Activated B cell treated with CpG ODN at 0.5 μM for 24 hours (primary cell): ENCODE measurements around the gene GORASP2. TPM values are rescaled to one million over a fixed set of nuclear protein-coding genes. Genes with fewer than 3 reads are reported as not detected.
"Not testable (repeated sequence)": the region's sequence is repeated elsewhere in the genome, so short reads cannot be mapped to it uniquely, and the experiment has no call there.

Experiments
- ATAC-seq: fragments of 200-7000 bp; cut with Tn5 transposase; one replicate; pipeline ENCODE4 v1.10.0; 2021; ENCODE audit warnings: low read depth, mild to moderate bottlenecking, moderate library complexity
- CTCF ChIA-PET: fragments of 350-600 bp; sonication (Branson Sonifier 250); formaldehyde crosslinking; loops from one replicate; lab custom pipeline; 2021; ENCODE audit warnings: antibody characterized with exemption; lab: Charles Lee
- POLR2A ChIA-PET: fragments of 350-600 bp; sonication (Branson Sonifier 250); formaldehyde crosslinking; loops from one replicate; lab custom pipeline; 2021; ENCODE audit warnings: antibody characterized with exemption; lab: Charles Lee
- DNase-seq: peaks from one replicate; pipeline ENCODE4 v3.0.0; 2022
- H3K27ac Mint-ChIP-seq: one replicate; pipeline ENCODE4 v1.8.0; 2020; ENCODE audit warnings: mixed read lengths
- H3K27me3 Mint-ChIP-seq: one replicate; pipeline ENCODE4 v1.8.0; 2021; ENCODE audit warnings: mixed read lengths
- H3K36me3 Mint-ChIP-seq: one replicate; pipeline ENCODE4 v1.8.0; 2021; ENCODE audit warnings: low read depth, mixed read lengths
- H3K4me1 Mint-ChIP-seq: one replicate; pipeline ENCODE4 v1.8.0; 2021; ENCODE audit warnings: mixed read lengths
- H3K4me3 Mint-ChIP-seq: one replicate; pipeline ENCODE4 v1.8.0; 2020; ENCODE audit warnings: mild to moderate bottlenecking, mixed read lengths
- H3K9me3 Mint-ChIP-seq: one replicate; pipeline ENCODE4 v1.8.0; 2020; ENCODE audit warnings: mixed read lengths
- intact Hi-C: fragments of 100-400 bp; cut with micrococcal nuclease; formaldehyde crosslinking; loops from one replicate; pipeline ENCODE4 v1.15.1; 2024
- total RNA-seq: library from RNA; stranded (reverse); gene quantifications from 2 replicates; pipeline ENCODE4 v1.2.3, GENCODE V29; 2022
- TF ChIP-seq, protein P1 (sequence below): fragments of 200-600 bp; IDR thresholded peaks from one replicate; pipeline ENCODE4 v1.8.0; 2022; ENCODE audit warnings: antibody characterized with exemption, mild to moderate bottlenecking

Gene GORASP2
- total RNA-seq, 1 donor from 2014 or later: 60.7 TPM

DNA sequence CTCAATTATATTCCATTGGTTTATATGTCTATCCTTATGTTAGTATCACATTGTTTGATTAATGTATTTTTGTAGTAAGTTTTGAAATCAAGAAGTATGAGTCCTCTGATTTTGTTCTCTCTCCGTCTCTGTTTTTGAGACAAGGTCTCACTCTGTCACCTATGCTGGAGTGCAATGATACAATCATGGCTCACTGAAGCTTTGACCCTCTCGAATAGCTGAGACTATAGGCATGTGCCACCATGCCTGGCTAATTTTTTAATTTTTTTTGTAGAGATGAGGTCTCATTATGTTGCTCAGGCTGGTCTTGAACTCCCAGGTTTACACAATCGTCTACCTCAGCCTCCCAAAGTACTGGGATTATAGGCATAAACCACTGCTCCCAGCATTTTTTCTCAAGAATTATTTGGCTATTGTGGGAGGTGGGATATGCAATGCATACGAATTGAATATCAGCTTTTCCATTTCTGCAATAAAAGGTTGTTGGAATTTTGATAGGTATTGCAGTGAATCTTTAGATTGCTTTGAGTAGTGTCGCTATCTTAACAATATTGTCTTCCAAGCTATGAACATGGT lies 17.7 kb upstream of the GORASP2 start:
- Mint-ChIP-seq H3K36me3 (peaks cover 10% of the 10 kb centered on the region), H3K4me3 (no peak overlapping the region), H3K27ac (no peak overlapping the region), H3K27me3 (peaks cover 5% of the 10 kb centered on the region), H3K4me1 (no peaks in the 10 kb centered on the region), H3K9me3 (peaks cover 47% of the 10 kb centered on the region)
- TF ChIP-seq, protein P1, sequence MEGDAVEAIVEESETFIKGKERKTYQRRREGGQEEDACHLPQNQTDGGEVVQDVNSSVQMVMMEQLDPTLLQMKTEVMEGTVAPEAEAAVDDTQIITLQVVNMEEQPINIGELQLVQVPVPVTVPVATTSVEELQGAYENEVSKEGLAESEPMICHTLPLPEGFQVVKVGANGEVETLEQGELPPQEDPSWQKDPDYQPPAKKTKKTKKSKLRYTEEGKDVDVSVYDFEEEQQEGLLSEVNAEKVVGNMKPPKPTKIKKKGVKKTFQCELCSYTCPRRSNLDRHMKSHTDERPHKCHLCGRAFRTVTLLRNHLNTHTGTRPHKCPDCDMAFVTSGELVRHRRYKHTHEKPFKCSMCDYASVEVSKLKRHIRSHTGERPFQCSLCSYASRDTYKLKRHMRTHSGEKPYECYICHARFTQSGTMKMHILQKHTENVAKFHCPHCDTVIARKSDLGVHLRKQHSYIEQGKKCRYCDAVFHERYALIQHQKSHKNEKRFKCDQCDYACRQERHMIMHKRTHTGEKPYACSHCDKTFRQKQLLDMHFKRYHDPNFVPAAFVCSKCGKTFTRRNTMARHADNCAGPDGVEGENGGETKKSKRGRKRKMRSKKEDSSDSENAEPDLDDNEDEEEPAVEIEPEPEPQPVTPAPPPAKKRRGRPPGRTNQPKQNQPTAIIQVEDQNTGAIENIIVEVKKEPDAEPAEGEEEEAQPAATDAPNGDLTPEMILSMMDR: no peak
- ChIA-PET CTCF (interaction anchor here (1.0 kb wide), 1 partner anchor 17 kb away, joined by 4 read pairs; the partner anchor contains the start of gene GORASP2), POLR2A (no interaction called here)
- ATAC-seq (no peak), DNase-seq (no peak)
- intact Hi-C loops: no loop called here

DNA sequence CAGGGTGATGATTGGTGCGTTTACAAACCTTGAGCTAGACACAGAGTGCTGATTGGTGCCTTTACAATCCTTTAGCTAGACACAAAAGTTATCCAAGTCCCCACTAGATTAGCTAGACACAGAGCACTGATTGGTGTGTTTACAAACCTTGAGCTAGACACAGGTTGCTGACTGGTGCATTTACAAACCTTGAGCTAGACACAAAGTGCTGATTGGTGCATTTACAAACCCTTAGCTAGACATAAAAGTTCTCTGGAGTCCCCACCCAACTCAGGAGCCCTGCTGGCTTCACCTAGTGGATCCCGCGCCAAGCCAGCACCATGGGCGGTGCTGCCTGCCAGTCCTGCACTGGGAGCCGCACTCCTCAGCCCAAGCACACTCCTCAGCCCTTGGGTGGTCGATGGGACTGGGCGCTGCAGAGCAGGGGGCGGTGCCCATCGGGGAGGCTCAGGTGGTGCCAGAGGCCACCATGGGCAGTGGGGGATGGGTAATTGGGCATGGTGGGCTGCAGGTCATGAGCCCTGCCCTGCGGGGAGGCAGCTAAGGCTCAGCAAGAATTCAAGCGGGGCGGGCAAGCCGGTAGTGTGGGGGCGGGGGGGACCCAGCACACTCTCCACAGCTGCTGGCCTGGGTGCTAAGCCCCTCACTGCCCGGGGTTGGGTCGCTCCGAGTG lies 13.9 kb upstream of the GORASP2 start:
- H3K36me3 Mint-ChIP-seq, intact Hi-C loops, ATAC-seq, H3K27ac Mint-ChIP-seq, DNase-seq, H3K4me3 Mint-ChIP-seq, H3K27me3 Mint-ChIP-seq, H3K4me1 Mint-ChIP-seq: not testable (repeated sequence)
- ChIA-PET POLR2A (interaction anchor here (0.6 kb wide), 1 partner anchor 482 kb away, joined by 6 read pairs; no protein-coding TSS in a partner anchor), CTCF (interaction anchor here (1.8 kb wide), 1 partner anchor 14 kb away, joined by 4 read pairs; the partner anchor contains the start of gene GORASP2)
- peaks cover 49% of the 10 kb centered on the region for H3K9me3 Mint-ChIP-seq

DNA sequence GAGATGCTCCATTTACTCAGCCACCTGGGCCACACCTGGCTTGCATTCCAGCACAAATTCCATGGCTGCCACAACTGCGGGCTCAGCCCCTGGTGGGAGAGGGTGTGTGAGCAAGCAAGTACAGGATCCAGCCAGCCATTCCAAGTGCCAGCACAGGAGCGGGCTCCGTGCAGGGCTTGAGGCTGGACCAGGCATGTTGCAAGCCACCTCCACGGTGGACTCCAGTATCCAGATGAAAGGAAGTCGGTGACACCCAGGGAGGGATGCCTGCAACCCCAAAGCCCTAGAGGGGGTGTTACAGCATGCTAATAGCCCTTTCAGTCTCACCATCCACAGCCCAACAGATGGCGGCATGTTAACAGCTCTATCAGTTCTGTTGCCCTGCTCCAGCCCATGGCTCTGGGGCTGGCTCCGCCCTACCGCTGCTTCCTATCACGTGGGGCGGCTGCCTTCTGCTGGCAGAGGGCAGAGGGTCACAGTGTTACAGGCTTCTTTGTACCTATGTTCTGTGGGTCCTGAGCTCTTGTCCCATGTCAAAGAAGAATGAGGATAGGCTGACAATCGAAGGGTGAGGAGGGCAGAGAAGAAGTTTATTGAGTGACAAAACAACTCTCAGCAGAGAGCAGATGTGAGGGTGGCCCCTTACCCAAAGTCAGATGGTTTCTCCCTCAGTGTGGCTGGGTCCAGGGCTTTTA lies 11.7 kb upstream of the GORASP2 start:
- intact Hi-C loops: no loop called here
- DNase-seq: no peak
- Mint-ChIP-seq H3K9me3 (peaks cover 32% of the 10 kb centered on the region), H3K27ac (no peak overlapping the region), H3K36me3 (peaks cover 5% of the 10 kb centered on the region), H3K4me1 (no peaks in the 10 kb centered on the region), H3K4me3 (no peak overlapping the region), H3K27me3 (peaks cover 5% of the 10 kb centered on the region)
- ATAC-seq: no peak
- ChIA-PET POLR2A (no interaction called here), CTCF (no interaction called here)
- TF ChIP-seq, protein P1: no peak

DNA sequence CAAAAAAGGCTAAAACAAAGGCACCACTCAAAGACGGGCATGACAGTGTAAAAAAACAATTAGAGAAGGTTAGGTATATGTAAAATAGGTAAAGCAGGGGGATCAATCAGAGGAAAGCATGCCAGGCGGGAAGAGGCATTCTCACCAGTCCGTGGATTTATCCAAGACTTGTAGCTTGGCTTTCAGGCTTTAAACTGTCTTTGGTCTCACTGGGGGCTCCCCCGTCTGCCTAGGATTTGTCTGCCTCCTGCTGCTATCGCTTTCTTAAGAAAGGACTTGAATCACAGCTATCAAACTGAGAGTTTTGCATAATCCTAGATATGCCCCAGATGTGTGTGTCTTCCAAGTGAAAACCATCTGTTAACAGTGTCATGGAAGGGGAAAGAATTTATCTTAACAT lies 11.1 kb upstream of the GORASP2 start:
- DNase-seq (no peak), ATAC-seq (no peak)
- Mint-ChIP-seq H3K36me3 (peaks cover 2% of the 10 kb centered on the region), H3K27ac (no peak overlapping the region), H3K4me3 (no peak overlapping the region), H3K4me1 (no peaks in the 10 kb centered on the region), H3K27me3 (peaks cover 4% of the 10 kb centered on the region), H3K9me3 (peaks cover 29% of the 10 kb centered on the region)
- ChIA-PET POLR2A (no interaction called here), CTCF (no interaction called here)
- TF ChIP-seq, protein P1: no peak
- intact Hi-C loops: no loop called here

DNA sequence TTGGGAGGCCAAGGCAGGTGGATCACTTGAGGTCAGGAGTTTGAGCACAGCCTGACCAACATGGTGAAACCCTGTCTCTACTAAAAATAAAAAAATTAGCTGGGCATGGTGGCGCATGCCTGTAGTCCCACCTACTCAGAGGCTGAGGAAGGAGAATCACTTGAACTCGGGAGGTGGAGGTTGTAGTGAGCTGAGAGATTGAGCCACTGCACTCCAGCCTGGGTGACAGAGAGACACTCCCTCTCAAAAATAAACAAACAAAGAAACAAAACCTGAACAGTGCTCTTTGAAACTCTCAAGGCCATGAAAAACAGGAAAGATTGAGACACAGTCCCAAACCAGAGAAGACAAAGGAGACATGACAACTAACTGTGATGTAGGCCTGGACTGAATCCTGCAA lies 7.2 kb upstream of the GORASP2 start:
- POLR2A ChIA-PET, H3K4me1 Mint-ChIP-seq, H3K36me3 Mint-ChIP-seq, CTCF ChIA-PET, ATAC-seq, H3K4me3 Mint-ChIP-seq, H3K27ac Mint-ChIP-seq, H3K27me3 Mint-ChIP-seq, DNase-seq: not testable (repeated sequence)
- intact Hi-C loops: loop anchor here (10.0 kb wide), 1 partner anchor 1337 kb away; the partner anchor contains the start of gene PPIG
- H3K9me3 Mint-ChIP-seq: peaks cover 11% of the 10 kb centered on the region
